Stomach (tissue), 4 donors: ENCODE results near the gene TNS3.

Source experiments
- EP300 ChIP-seq: sonication (generic); formaldehyde crosslinking; IDR thresholded peaks from one replicate; pipeline ENCODE4 v1.6.1; 2017; ENCODE audit warnings: antibody characterized with exemption
- POLR2A ChIP-seq, 4 donors: fragments of 450-650 bp; IDR thresholded peaks; one replicate each; pipeline ENCODE4 v1.6.1; 2016; ENCODE audit warnings: antibody characterized with exemption in 4 of 4, control low read depth in 2 of 4, mild to moderate bottlenecking in 1 of 4, moderate library complexity in 1 of 4
- POLR2AphosphoS5 ChIP-seq, 3 donors: sonication (generic); formaldehyde crosslinking; IDR thresholded peaks; one replicate each; pipeline ENCODE4 v1.6.1; 2016; ENCODE audit warnings: antibody characterized with exemption in 3 of 3
- TF ChIP-seq, protein P1 (sequence below), 7 experiments: fragments of 450-650 bp in 4 of 7; fragments of 200-600 bp in 3 of 7; sonication (generic) in 3 of 7; IDR thresholded peaks; one replicate each; pipeline ENCODE4 v1.5.1; 2016 to 2019; ENCODE audit warnings: antibody characterized with exemption in 7 of 7, control low read depth in 2 of 7, mild to moderate bottlenecking in 1 of 7

DNA sequence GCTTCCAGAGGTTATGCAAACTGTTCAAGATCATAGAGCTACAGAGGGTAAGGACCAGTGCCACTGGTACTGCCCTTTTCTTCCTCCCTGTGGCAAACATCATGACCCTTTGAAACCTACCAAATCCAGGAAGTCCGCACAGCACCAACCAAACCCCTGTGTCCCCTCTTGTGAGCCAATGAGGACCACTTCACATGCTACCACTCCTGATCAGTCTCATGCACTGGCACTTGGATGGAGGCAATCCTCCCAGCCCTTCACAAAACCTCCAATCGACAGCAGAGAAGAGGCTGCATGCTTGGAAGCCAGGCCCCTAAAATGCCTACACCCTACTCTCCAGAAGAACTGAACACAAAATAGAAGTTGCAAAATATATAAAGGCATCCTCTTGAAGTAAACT lies 248.0 kb downstream of the TNS3 start:
- TF ChIP-seq, protein P1, sequence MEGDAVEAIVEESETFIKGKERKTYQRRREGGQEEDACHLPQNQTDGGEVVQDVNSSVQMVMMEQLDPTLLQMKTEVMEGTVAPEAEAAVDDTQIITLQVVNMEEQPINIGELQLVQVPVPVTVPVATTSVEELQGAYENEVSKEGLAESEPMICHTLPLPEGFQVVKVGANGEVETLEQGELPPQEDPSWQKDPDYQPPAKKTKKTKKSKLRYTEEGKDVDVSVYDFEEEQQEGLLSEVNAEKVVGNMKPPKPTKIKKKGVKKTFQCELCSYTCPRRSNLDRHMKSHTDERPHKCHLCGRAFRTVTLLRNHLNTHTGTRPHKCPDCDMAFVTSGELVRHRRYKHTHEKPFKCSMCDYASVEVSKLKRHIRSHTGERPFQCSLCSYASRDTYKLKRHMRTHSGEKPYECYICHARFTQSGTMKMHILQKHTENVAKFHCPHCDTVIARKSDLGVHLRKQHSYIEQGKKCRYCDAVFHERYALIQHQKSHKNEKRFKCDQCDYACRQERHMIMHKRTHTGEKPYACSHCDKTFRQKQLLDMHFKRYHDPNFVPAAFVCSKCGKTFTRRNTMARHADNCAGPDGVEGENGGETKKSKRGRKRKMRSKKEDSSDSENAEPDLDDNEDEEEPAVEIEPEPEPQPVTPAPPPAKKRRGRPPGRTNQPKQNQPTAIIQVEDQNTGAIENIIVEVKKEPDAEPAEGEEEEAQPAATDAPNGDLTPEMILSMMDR (IDR thresholded peaks at IDR 0.05) = no peak
- TF ChIP-seq POLR2AphosphoS5 (IDR thresholded peaks at IDR 0.05) (no peak), EP300 (no peak), POLR2A (IDR thresholded peaks at IDR 0.05) (no peak)
